ENCODE results near the gene NOP16. TPM values are rescaled to one million over a fixed set of nuclear protein-coding genes. Genes with fewer than 3 reads are reported as not detected.

NOP16 gene
- total RNA-seq, 1 experiment from 2014 or later = 103 TPM

DNA sequence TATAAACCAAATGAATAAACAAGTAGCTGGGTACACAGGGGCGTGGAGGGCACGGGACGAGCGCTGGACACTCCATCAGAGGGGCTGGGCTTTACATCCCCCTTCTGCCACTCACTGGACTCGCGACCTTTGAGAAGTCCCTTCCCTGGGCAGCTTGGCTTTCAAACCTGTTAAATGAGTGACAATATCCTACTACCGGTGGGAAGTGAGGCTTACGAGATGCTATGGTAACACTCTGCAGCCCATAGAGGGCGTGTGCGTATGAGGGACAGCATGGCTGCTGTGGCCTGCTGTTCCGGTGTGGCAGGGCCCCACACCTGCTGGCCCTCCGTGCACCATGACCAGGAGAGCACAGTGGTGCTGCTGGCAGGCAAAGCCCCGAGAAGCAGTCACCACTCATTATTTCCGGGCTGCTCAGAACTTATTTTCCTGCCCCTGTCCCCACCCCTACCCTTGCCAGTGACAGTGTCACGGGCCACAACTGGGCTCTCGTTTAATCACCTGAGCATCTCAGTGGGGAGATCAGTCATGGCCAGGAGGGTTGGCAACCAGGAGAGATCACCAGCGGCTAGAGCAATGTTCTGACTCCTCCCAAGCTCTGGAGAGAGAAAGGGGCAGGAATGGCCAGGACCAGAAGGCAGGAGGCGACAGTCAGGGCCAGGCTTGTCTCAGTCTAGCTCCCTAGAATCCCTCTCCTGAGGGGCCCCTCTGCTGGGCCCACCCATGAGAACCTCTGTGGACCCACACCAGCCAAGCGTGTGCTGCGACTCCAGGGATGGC lies 17.4 kb upstream of the NOP16 start:
- H3K9me3 ChIP-seq (ENCODE audit: low read length) = no peaks in the 10 kb centered on the region
- peak; percentile 28; the same call in 1 of the 2 replicates for TF ChIP-seq CTCF (conservative IDR thresholded peaks at IDR 0.05; ENCODE audit: low read depth, low read length)
- TF ChIP-seq EZH2phosphoT487 (IDR thresholded peaks at IDR 0.05; ENCODE audit: borderline replicate concordance, low read length) = no peak
- no peak for TF ChIP-seq EZH2 (IDR thresholded peaks at IDR 0.05; ENCODE audit: low read length, unreplicated experiment)
- no peaks in the 10 kb centered on the region for H3K9me2 ChIP-seq (replicated peaks; ENCODE audit: low read length)
- H3K4me3 ChIP-seq (ENCODE audit: low read length) = no peak overlapping the region
- no peak overlapping the region for H2AFZ ChIP-seq (ENCODE audit: low read length)
- H3K4me1 ChIP-seq (ENCODE audit: insufficient read depth, low read length) = peaks cover 31% of the 10 kb centered on the region
- no peaks in the 10 kb centered on the region for H3K27me3 ChIP-seq (ENCODE audit: low read length)
- BruUV-seq (replicated peaks) = no TSS peak
- H3K36me3 ChIP-seq (ENCODE audit: low read depth, low read length) = peaks cover 11% of the 10 kb centered on the region; the same call in 1 of the 2 replicates
- no peak overlapping the region for H3K9ac ChIP-seq (ENCODE audit: low read length)
- ATAC-seq (0 out of 2 replicates have a peak, but pooled peaks have one; percentile 12), DNase-seq (no peak)
- POLR2A ChIA-PET (ENCODE audit: unreplicated experiment) = interaction anchor here (0.6 kb wide), 1 partner anchor 22 kb away, joined by 5 read pairs; no protein-coding TSS in a partner anchor
- 0 out of 2 replicates have a peak overlapping the region, but pooled peaks have one; percentile 19 for H3K27ac ChIP-seq (ENCODE audit: low read length)
- H3K79me2 ChIP-seq (ENCODE audit: low read length) = peaks cover 17% of the 10 kb centered on the region
- H3F3A ChIP-seq (ENCODE audit: low read length, unreplicated experiment) = no peaks in the 10 kb centered on the region
- CTCF ChIA-PET = interaction anchor here (0.6 to 2.0 kb wide), 6 partner anchors 11 to 716 kb away, joined by 3 to 10 read pairs (median 4); partner anchors contain the start of genes CLTB, FAF2 and TSPAN17
- no peaks in the 10 kb centered on the region for H4K20me1 ChIP-seq (ENCODE audit: low read length)
- intact Hi-C loops (cut with micrococcal nuclease) = no loop called here
- no peak overlapping the region for H3K4me2 ChIP-seq (ENCODE audit: low read length)

- no peaks in the 10 kb centered on the region for H3K9me2 ChIP-seq (replicated peaks; ENCODE audit: low read length)
- H3K9me3 ChIP-seq (ENCODE audit: low read length) = no peaks in the 10 kb centered on the region
- ChIA-PET POLR2A (ENCODE audit: unreplicated experiment) (no interaction called here), CTCF (no interaction called here)
- H3F3A ChIP-seq (ENCODE audit: low read length, unreplicated experiment) = no peaks in the 10 kb centered on the region
- peaks cover 31% of the 10 kb centered on the region for H3K4me1 ChIP-seq (ENCODE audit: insufficient read depth, low read length)
- BruUV-seq (replicated peaks) = no TSS peak
- intact Hi-C loops (cut with micrococcal nuclease) = no loop called here
- ATAC-seq (no peak), DNase-seq (no peak)
- H3K4me2 ChIP-seq (ENCODE audit: low read length) = no peak overlapping the region
- TF ChIP-seq CTCF (conservative IDR thresholded peaks at IDR 0.05; ENCODE audit: low read depth, low read length) (no peak), EZH2phosphoT487 (IDR thresholded peaks at IDR 0.05; ENCODE audit: borderline replicate concordance, low read length) (no peak), EZH2 (IDR thresholded peaks at IDR 0.05; ENCODE audit: low read length, unreplicated experiment) (no peak)
- no peak overlapping the region for H2AFZ ChIP-seq (ENCODE audit: low read length)
- no peaks in the 10 kb centered on the region for H3K27me3 ChIP-seq (ENCODE audit: low read length)
- no peak overlapping the region for H3K4me3 ChIP-seq (ENCODE audit: low read length)
- no peak overlapping the region for H3K9ac ChIP-seq (ENCODE audit: low read length)
- 0 out of 2 replicates have a peak, but pooled peaks cover 3% of the 10 kb centered on the region for H3K79me2 ChIP-seq (ENCODE audit: low read length)
- H3K36me3 ChIP-seq (ENCODE audit: low read depth, low read length) = peaks cover 5% of the 10 kb centered on the region; the same call in 1 of the 2 replicates
- no peak overlapping the region for H3K27ac ChIP-seq (ENCODE audit: low read length)
- no peaks in the 10 kb centered on the region for H4K20me1 ChIP-seq (ENCODE audit: low read length)
These were observed 13.1 kb upstream of the NOP16 start for GRCh38 chr5:176401281-176402205.

Data from PC-3 (cell line).